Breast epithelium (tissue), 3 donors: ENCODE data around the gene C10orf120.

Experiments used
- CTCF ChIP-seq, 3 donors: fragments of 450-650 bp; IDR thresholded peaks; one replicate each; pipeline ENCODE4 v1.5.1; 2016 to 2017; ENCODE audit warnings: antibody characterized with exemption in 3 of 3, mild to moderate bottlenecking in 3 of 3, moderate library complexity in 3 of 3
- POLR2AphosphoS5 ChIP-seq, 3 donors: sonication (generic); formaldehyde crosslinking; IDR thresholded peaks; one replicate each; pipeline ENCODE4 v1.6.1; 2017; ENCODE audit warnings: antibody characterized with exemption in 3 of 3

GRCh38 chr10:122689146-122689820, 10.4 kb downstream of the C10orf120 start:
- TF ChIP-seq CTCF (IDR thresholded peaks at IDR 0.05) (no peak), POLR2AphosphoS5 (IDR thresholded peaks at IDR 0.05) (no peak)
